Parathyroid adenoma (tissue), 2 donors: ENCODE data around the gene RAD50.

Experiments
- H2AFZ ChIP-seq: fragments of 300-600 bp; sonication (generic); one replicate; pipeline ENCODE4 v1.7.0; 2017; ENCODE audit warnings: antibody characterized with exemption, mild to moderate bottlenecking
- H3K27ac ChIP-seq: fragments of 300-600 bp; sonication (generic); one replicate; pipeline ENCODE4 v1.7.0; 2017
- H3K27me3 ChIP-seq: fragments of 300-600 bp; sonication (generic); one replicate; pipeline ENCODE4 v1.7.0; 2017; ENCODE audit warnings: low read length; ENCODE audit not compliant: control insufficient read depth, insufficient read depth
- H3K36me3 ChIP-seq: fragments of 300-600 bp; sonication (generic); one replicate; pipeline ENCODE4 v1.7.0; 2017; ENCODE audit warnings: low read length; ENCODE audit not compliant: control insufficient read depth, insufficient read depth
- H3K4me1 ChIP-seq: fragments of 300-600 bp; sonication (generic); one replicate; pipeline ENCODE4 v1.7.0; 2017; ENCODE audit warnings: control low read depth
- H3K4me2 ChIP-seq: fragments of 300-600 bp; sonication (generic); one replicate; pipeline ENCODE4 v1.7.0; 2017; ENCODE audit warnings: low read length
- H3K4me3 ChIP-seq: fragments of 300-600 bp; sonication (generic); one replicate; pipeline ENCODE4 v1.7.0; 2017; ENCODE audit warnings: low read depth, low read length
- H3K79me2 ChIP-seq: fragments of 300-600 bp; sonication (generic); one replicate; pipeline ENCODE4 v1.7.0; 2017; ENCODE audit warnings: control low read depth
- H3K9ac ChIP-seq: fragments of 300-600 bp; sonication (generic); one replicate; pipeline ENCODE4 v1.7.0; 2017; ENCODE audit warnings: mild to moderate bottlenecking
- H3K9me3 ChIP-seq: fragments of 300-600 bp; sonication (generic); one replicate; pipeline ENCODE4 v1.7.0; 2017; ENCODE audit warnings: low read length; ENCODE audit not compliant: control insufficient read depth
- CTCF ChIP-seq: fragments of 300-600 bp; sonication (generic); IDR thresholded peaks from one replicate; pipeline ENCODE4 v1.7.0; 2017; ENCODE audit warnings: antibody characterized with exemption, mild to moderate bottlenecking
- donor health status: primary hyperparathyroidism.

Gene RAD50

GRCh38 chr5:132592521-132592920 is 35.7 kb downstream of the RAD50 start:
- no peak overlapping the region for H3K9ac ChIP-seq

GRCh38 chr5:132594170-132594569 is 37.4 kb downstream of the RAD50 start:
- TF ChIP-seq CTCF = no peak

More at GRCh38 chr5:132592521-132592920, 35.7 kb downstream of the RAD50 start:
- no peaks in the 10 kb centered on the region for H3K9me3 ChIP-seq
- no peaks in the 10 kb centered on the region for H3K36me3 ChIP-seq
- H2AFZ ChIP-seq = no peak overlapping the region
- no peaks in the 10 kb centered on the region for H3K79me2 ChIP-seq
- no peak overlapping the region for H3K4me3 ChIP-seq
- no peak overlapping the region for H3K27ac ChIP-seq
- H3K4me1 ChIP-seq = no peaks in the 10 kb centered on the region
- no peak overlapping the region for H3K4me2 ChIP-seq
- no peaks in the 10 kb centered on the region for H3K27me3 ChIP-seq
- no peak for TF ChIP-seq CTCF

GRCh38 chr5:132595624-132596023 is 38.8 kb downstream of the RAD50 start:
- no peak overlapping the region for H3K4me2 ChIP-seq
- H2AFZ ChIP-seq = no peak overlapping the region
- no peak overlapping the region for H3K9ac ChIP-seq
- no peaks in the 10 kb centered on the region for H3K36me3 ChIP-seq
- TF ChIP-seq CTCF = no peak
- no peak overlapping the region for H3K4me3 ChIP-seq
- no peaks in the 10 kb centered on the region for H3K27me3 ChIP-seq
- no peak overlapping the region for H3K27ac ChIP-seq
- no peaks in the 10 kb centered on the region for H3K4me1 ChIP-seq
- no peaks in the 10 kb centered on the region for H3K79me2 ChIP-seq
- H3K9me3 ChIP-seq = no peaks in the 10 kb centered on the region

More at GRCh38 chr5:132594170-132594569, 37.4 kb downstream of the RAD50 start:
- H3K79me2 ChIP-seq = no peaks in the 10 kb centered on the region
- no peaks in the 10 kb centered on the region for H3K9me3 ChIP-seq
- H2AFZ ChIP-seq = no peak overlapping the region
- no peaks in the 10 kb centered on the region for H3K4me1 ChIP-seq
- H3K27ac ChIP-seq = no peak overlapping the region
- H3K9ac ChIP-seq = no peak overlapping the region
- no peaks in the 10 kb centered on the region for H3K36me3 ChIP-seq
- H3K27me3 ChIP-seq = no peaks in the 10 kb centered on the region
- no peak overlapping the region for H3K4me2 ChIP-seq
- no peak overlapping the region for H3K4me3 ChIP-seq

- Histone ChIP-seq H3K4me2 (no peak overlapping the region), H3K79me2 (no peaks in the 10 kb centered on the region), H3K4me1 (no peaks in the 10 kb centered on the region), H3K27me3 (no peaks in the 10 kb centered on the region), H3K9me3 (no peaks in the 10 kb centered on the region), H3K36me3 (no peaks in the 10 kb centered on the region), H3K4me3 (no peak overlapping the region), H2AFZ (no peak overlapping the region), H3K9ac (no peak overlapping the region), H3K27ac (no peak overlapping the region)
- TF ChIP-seq CTCF = no peak
Observed at GRCh38 chr5:132601071-132601728, 44.4 kb downstream of the RAD50 start.

- H3K79me2 ChIP-seq = no peaks in the 10 kb centered on the region
- H3K4me3 ChIP-seq = no peak overlapping the region
- no peaks in the 10 kb centered on the region for H3K9me3 ChIP-seq
- H3K27ac ChIP-seq = no peak overlapping the region
- no peaks in the 10 kb centered on the region for H3K4me1 ChIP-seq
- H3K36me3 ChIP-seq = no peaks in the 10 kb centered on the region
- no peak overlapping the region for H2AFZ ChIP-seq
- H3K9ac ChIP-seq = no peak overlapping the region
- TF ChIP-seq CTCF = no peak
- no peak overlapping the region for H3K4me2 ChIP-seq
- H3K27me3 ChIP-seq = no peaks in the 10 kb centered on the region
Observed at GRCh38 chr5:132607095-132607494, 50.3 kb downstream of the RAD50 start.
